Gastroesophageal sphincter (tissue), 4 donors: ENCODE data around the gene OXCT1. TPM values are rescaled to one million over a fixed set of nuclear protein-coding genes. Genes with fewer than 3 reads are reported as not detected.
"Not testable (repeated sequence)": the region's sequence is repeated elsewhere in the genome, so short reads cannot be mapped to it uniquely, and the experiment has no call there.

Source experiments
- ATAC-seq: fragments of 150-250 bp; one replicate; pipeline ENCODE4 v1.9.1; 2016; ENCODE audit warnings: mild to moderate bottlenecking, moderate library complexity
- H3K27ac ChIP-seq, 4 donors: fragments of 200-600 bp; sonication (generic) in 3 of 4; 1 replicate in 3 of 4; 2 replicates in 1 of 4; pipeline ENCODE4 v1.5.1; 2016 to 2019
- H3K27me3 ChIP-seq: fragments of 200-600 bp; sonication (generic); one replicate; pipeline ENCODE4 v1.5.1; 2019
- H3K36me3 ChIP-seq, 2 donors: fragments of 200-600 bp; sonication (generic); one replicate each; pipeline ENCODE4 v1.5.1; 2019; ENCODE audit warnings: control low read depth in 1 of 2
- H3K4me1 ChIP-seq, 3 donors: fragments of 200-600 bp; sonication (generic); 1 replicate in 2 of 3; 2 replicates in 1 of 3; pipeline ENCODE4 v1.5.1; 2016 to 2019; ENCODE audit warnings: control low read depth in 2 of 3
- H3K4me3 ChIP-seq, 2 donors: fragments of 200-600 bp; sonication (generic); one replicate each; pipeline ENCODE4 v1.5.1; 2019; ENCODE audit warnings: mild to moderate bottlenecking in 1 of 2, moderate library complexity in 1 of 2
- H3K9me3 ChIP-seq, 3 donors: fragments of 200-600 bp; sonication (generic); one replicate each; pipeline ENCODE4 v1.5.1; 2017 to 2019; ENCODE audit warnings: control low read depth in 2 of 3
- EP300 ChIP-seq: sonication (generic); formaldehyde crosslinking; IDR thresholded peaks from one replicate; pipeline ENCODE4 v1.6.1; 2017; ENCODE audit warnings: antibody characterized with exemption, mild to moderate bottlenecking
- POLR2A ChIP-seq, 2 donors: fragments of 450-650 bp; IDR thresholded peaks; one replicate each; pipeline ENCODE4 v1.6.1; 2017; ENCODE audit warnings: antibody characterized with exemption in 2 of 2, mild to moderate bottlenecking in 2 of 2, moderate library complexity in 1 of 2
- POLR2AphosphoS5 ChIP-seq: sonication (generic); formaldehyde crosslinking; IDR thresholded peaks from one replicate; pipeline ENCODE4 v1.6.1; 2017; ENCODE audit warnings: antibody characterized with exemption
- WGBS, 2 donors: methylation state at CpG; one replicate each; pipeline ENCODE4 v1.1.5; 2018; ENCODE audit warnings: low coverage in 1 of 2; 5-methylcytosine and 5-hydroxymethylcytosine counted together
- total RNA-seq, 4 donors: library from RNA; depleted of rRNA; stranded (reverse); fragments of >200 nt; gene quantifications; one replicate each; pipeline ENCODE4 v1.1.0, GENCODE V29; 2016
- TF ChIP-seq, protein P1 (sequence below), 4 experiments: fragments of 200-600 bp in 2 of 4; fragments of 450-650 bp in 2 of 4; sonication (generic) in 1 of 4; IDR thresholded peaks; one replicate each; pipeline ENCODE4 v1.5.1; 2017 to 2019; ENCODE audit warnings: antibody characterized with exemption in 4 of 4, mild to moderate bottlenecking in 2 of 4, moderate library complexity in 2 of 4

The OXCT1 gene
- total RNA-seq, 4 donors from 2014 or later, result 38.5 to 63.5 (median 42.1) TPM

DNA sequence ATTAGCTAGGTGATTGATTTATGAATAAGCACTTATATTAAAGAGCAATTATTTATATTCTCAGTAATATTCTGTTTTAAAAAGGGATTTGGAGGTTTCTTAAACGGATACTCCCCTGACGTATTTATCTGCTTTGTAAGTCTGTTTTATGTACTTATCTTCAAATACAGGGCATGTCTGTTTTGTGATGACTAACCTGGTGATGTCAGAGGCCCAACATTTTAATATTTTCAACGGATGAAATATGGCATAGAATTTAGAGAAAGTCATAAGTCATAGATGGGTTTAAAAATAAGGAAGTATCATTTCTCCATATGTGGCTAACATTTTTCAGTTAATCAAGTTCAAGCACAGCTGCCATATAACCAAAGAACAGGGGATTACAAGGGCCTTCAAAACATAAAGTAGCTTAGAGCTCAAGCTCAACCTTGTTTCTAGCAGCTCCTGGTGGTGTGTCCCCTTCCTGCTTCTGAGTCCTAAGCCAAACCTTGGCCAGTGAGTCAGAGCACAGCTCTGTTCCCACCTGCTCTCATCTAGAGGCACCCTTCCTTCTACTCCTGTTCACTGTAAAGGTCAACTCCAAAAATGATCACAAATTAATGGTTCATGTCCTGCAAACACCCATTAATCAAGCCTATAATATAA lies 131.4 kb downstream of the OXCT1 start:
- TF ChIP-seq EP300 (no peak), POLR2AphosphoS5 (no peak), POLR2A (IDR thresholded peaks at IDR 0.05) (no peak)
- TF ChIP-seq, protein P1, sequence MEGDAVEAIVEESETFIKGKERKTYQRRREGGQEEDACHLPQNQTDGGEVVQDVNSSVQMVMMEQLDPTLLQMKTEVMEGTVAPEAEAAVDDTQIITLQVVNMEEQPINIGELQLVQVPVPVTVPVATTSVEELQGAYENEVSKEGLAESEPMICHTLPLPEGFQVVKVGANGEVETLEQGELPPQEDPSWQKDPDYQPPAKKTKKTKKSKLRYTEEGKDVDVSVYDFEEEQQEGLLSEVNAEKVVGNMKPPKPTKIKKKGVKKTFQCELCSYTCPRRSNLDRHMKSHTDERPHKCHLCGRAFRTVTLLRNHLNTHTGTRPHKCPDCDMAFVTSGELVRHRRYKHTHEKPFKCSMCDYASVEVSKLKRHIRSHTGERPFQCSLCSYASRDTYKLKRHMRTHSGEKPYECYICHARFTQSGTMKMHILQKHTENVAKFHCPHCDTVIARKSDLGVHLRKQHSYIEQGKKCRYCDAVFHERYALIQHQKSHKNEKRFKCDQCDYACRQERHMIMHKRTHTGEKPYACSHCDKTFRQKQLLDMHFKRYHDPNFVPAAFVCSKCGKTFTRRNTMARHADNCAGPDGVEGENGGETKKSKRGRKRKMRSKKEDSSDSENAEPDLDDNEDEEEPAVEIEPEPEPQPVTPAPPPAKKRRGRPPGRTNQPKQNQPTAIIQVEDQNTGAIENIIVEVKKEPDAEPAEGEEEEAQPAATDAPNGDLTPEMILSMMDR (IDR thresholded peaks at IDR 0.05), result no peak
- Histone ChIP-seq H3K4me3 (no peak overlapping the region), H3K9me3 (no peaks in the 10 kb centered on the region), H3K27ac (no peak overlapping the region), H3K4me1 (no peaks in the 10 kb centered on the region), H3K36me3 (peaks cover 0 to 54% of the 10 kb centered on the region in 2 donors), H3K27me3 (no peaks in the 10 kb centered on the region)
- ATAC-seq, result no peak
- 36 to 41% methylated on average over 3 of the region's 3 CpGs for WGBS, 2 donors

DNA sequence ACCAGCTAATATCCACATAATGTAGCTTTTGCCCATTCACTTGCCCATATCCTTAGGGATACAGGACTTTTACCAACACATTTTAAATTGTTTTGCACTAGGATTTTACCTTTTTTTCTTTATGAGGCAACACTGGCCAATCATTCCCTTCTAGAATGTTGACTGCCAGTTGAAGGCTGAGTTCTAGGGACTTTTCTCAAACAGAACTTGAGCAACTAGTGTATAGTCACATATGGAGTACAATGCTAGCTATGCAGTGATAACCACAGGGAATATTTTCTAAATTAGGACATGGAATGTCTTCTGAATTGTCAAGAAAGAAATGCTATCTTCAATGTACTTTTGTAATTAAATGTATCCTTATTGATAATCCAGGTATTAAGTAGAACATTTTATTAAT lies 133.6 kb downstream of the OXCT1 start:
- Histone ChIP-seq H3K9me3 (no peaks in the 10 kb centered on the region), H3K36me3 (peaks cover 0 to 51% of the 10 kb centered on the region in 2 donors)
- TF ChIP-seq, protein P1 (IDR thresholded peaks at IDR 0.05), result no peak
- TF ChIP-seq EP300 (no peak), POLR2A (IDR thresholded peaks at IDR 0.05) (no peak), POLR2AphosphoS5 (no peak)

DNA sequence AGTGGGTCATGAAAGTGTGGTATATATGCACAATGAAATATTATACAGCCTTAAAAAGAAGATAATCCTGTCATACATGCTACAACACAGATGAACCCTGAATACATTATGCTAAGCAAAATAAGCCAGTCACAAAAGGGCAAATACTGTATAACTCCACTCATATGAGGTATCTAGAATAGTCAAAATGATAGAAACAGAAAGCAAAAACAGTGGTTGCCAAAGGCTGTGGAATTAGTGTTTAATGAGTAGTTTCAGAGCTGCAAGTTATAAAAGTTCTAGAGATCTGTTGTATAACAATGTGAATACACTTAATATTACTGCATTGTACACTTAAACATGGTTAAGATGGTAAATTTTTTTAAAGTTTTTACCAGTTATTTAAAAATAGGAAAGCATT lies 135.0 kb downstream of the OXCT1 start:
- H3K9me3 ChIP-seq, result no peaks in the 10 kb centered on the region
- H3K36me3 ChIP-seq, result peaks cover 0 to 60% of the 10 kb centered on the region in 2 donors
- TF ChIP-seq POLR2A (IDR thresholded peaks at IDR 0.05) (no peak), EP300 (no peak), POLR2AphosphoS5 (no peak)
- TF ChIP-seq, protein P1 (IDR thresholded peaks at IDR 0.05), result no peak
- H3K27ac ChIP-seq, result no peak overlapping the region
- no peaks in the 10 kb centered on the region for H3K4me1 ChIP-seq
- ATAC-seq, result no peak
- no peak overlapping the region for H3K4me3 ChIP-seq
- no peaks in the 10 kb centered on the region for H3K27me3 ChIP-seq

More for the DNA sequence above, 133.6 kb downstream of the OXCT1 start:
- Histone ChIP-seq H3K4me3 (no peak overlapping the region), H3K27ac (no peak overlapping the region), H3K4me1 (no peaks in the 10 kb centered on the region), H3K27me3 (no peaks in the 10 kb centered on the region)
- no peak for ATAC-seq

DNA sequence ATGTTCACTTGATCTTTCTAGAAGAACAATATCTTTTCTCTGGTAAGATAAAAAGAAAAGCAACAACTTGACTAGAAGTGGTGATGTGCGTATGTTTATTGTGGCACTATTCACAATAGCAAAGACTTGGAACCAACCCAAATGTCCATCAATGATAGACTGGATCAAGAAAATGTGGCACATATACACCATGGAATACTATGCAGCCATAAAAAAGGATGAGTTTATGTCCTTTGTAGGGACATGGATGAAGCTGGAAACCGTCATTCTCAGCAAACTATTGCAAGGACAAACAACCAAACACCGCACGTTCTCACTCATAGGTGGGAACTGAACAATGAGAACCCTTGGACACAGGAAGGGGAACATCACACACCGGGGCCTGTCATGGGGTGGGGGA lies 140.8 kb downstream of the OXCT1 start:
- H3K36me3 ChIP-seq, result peaks cover 0 to 30% of the 10 kb centered on the region in 2 donors
- not testable (repeated sequence) for H3K27ac ChIP-seq, H3K4me1 ChIP-seq, H3K9me3 ChIP-seq, ATAC-seq, H3K27me3 ChIP-seq, H3K4me3 ChIP-seq
- WGBS, 2 donors, result 98 to 100% methylated on average over 4 of the region's 5 CpGs

DNA sequence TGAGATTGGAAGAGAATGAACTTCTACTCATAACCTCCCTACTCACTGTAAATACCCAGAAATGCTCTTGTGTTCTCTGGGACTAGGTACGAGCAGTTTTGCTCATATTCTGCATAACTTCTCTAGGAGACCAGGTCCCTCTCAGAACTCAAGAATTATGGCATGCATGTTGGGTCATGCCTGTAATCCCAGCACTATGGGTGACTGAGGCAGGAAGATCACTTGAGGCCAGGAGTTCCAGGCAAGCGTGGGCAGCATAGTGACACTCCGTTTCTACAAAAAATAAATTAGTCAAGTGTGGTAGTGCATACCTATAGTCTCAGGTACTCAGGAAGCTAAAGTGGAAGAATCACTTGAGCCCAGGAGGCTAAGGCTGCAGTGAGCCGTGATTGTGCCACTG lies 141.9 kb downstream of the OXCT1 start:
- no peak overlapping the region for H3K4me3 ChIP-seq
- no peaks in the 10 kb centered on the region for H3K27me3 ChIP-seq
- TF ChIP-seq, protein P1 (IDR thresholded peaks at IDR 0.05), result no peak
- TF ChIP-seq POLR2AphosphoS5 (no peak), POLR2A (IDR thresholded peaks at IDR 0.05) (no peak), EP300 (no peak)
- no peak for ATAC-seq
- 83 to 100% methylated on average over 1 to 4 of the region's 4 CpGs for WGBS, 2 donors
- H3K36me3 ChIP-seq, result peaks cover 0 to 30% of the 10 kb centered on the region in 2 donors
- no peaks in the 10 kb centered on the region for H3K4me1 ChIP-seq
- no peak overlapping the region for H3K27ac ChIP-seq
- H3K9me3 ChIP-seq, result no peaks in the 10 kb centered on the region
